SK-N-MC (cell line): Measurements from ENCODE around the gene KDM4D.

Experiments
- DNase-seq: peaks from one replicate; pipeline ENCODE4 v3.0.0-alpha.2; 2011; ENCODE audit warnings: low read depth, low spot score
- H3K27ac ChIP-seq: fragments of 200-600 bp; sonication (generic); 2 replicates; pipeline ENCODE4 v1.5.1; 2016; ENCODE audit warnings: mixed run types
- H3K36me3 ChIP-seq: fragments of 200-600 bp; sonication (generic); 2 replicates; pipeline ENCODE4 v1.6.1; 2017; ENCODE audit warnings: antibody characterized with exemption, low read length, mixed read lengths; ENCODE audit not compliant: insufficient read depth
- H3K4me3 ChIP-seq: fragments of 200-600 bp; sonication (generic); 2 replicates; pipeline ENCODE4 v1.5.1; 2016
- H3K9ac ChIP-seq: fragments of 200-600 bp; sonication (generic); 2 replicates; pipeline ENCODE4 v1.8.0; 2017; ENCODE audit warnings: mixed run types, mixed read lengths; ENCODE audit not compliant: insufficient read length
- H3K9me3 ChIP-seq: fragments of 200-600 bp; sonication (generic); 2 replicates; pipeline ENCODE4 v1.6.1; 2017; ENCODE audit warnings: low read depth, mild to moderate bottlenecking, antibody characterized with exemption, low read length, moderate library complexity, mixed read lengths
- EZH2 ChIP-seq: fragments of 200-600 bp; sonication (generic); IDR thresholded peaks from one replicate; pipeline ENCODE4 v1.6.1; 2017; ENCODE audit warnings: antibody characterized with exemption
- FOXP2 ChIP-seq: optimal IDR thresholded peaks from 2 replicates; pipeline ENCODE3; 2011; ENCODE audit warnings: mild to moderate bottlenecking, moderate library complexity; ENCODE audit not compliant: insufficient read depth; ENCODE audit errors: extremely low read length, control extremely low read depth
- POLR2AphosphoS5 ChIP-seq: IDR thresholded peaks from 2 replicates; pipeline ENCODE4 v1.6.1; 2012; ENCODE audit warnings: mild to moderate bottlenecking, low read depth, low read length, borderline replicate concordance

KDM4D gene

DNA sequence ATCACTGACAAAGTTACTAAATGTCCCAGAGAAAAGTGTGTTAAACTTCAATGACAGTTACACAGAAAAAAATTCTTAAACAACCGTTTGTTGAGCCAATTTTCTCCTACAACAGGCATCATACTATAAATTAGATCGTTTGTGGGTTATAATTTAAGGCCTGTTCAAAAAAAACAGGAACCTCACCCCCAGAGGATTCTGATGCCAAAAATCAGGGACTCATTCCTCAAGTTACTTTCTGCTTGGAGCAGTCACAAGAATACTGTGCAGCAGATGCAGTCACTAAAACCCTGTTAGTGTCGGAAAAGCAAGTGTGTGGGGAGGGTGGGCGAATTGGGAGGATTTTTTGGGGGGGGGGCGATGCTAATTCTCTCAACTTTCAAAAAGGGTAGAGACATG, 810 bp upstream of the KDM4D start:
- H3K36me3 ChIP-seq = peaks cover 43% of the 10 kb centered on the region
- no peak overlapping the region for H3K27ac ChIP-seq
- TF ChIP-seq EZH2 (no peak), POLR2AphosphoS5 (no peak), FOXP2 (no peak)
- DNase-seq = no peak
- peak overlapping the region; percentile 93 for H3K9ac ChIP-seq
- H3K9me3 ChIP-seq = no peaks in the 10 kb centered on the region
- H3K4me3 ChIP-seq = peak overlapping the region; percentile 97

DNA sequence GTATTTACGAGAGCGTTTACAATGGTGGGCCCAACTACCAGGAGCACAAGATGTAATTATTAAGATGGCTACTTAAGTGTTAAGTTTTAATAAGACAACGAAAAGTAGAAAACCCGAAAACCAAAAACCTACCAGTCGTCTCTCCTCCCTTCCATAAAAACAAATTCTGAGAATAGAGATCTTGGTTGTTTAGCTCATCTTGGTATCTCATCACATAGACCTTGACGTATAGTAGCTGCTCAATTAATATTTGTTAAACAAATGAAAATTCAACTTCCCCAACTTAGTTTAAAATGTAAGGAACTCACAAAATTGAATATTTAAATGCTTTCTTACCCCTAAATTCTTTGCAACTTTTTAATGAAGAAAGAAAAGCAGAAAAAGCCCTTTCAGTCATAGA, 669 bp downstream of the KDM4D start:
- peak overlapping the region; percentile 82; the same call in 1 of the 2 replicates for H3K27ac ChIP-seq
- no peaks in the 10 kb centered on the region for H3K9me3 ChIP-seq
- DNase-seq = no peak
- H3K9ac ChIP-seq = peak overlapping the region; percentile 93
- peaks cover 29% of the 10 kb centered on the region for H3K36me3 ChIP-seq
- TF ChIP-seq EZH2 = no peak
- TF ChIP-seq FOXP2 = no peak
- no peak for TF ChIP-seq POLR2AphosphoS5
- H3K4me3 ChIP-seq = peak overlapping the region; percentile 97

DNA sequence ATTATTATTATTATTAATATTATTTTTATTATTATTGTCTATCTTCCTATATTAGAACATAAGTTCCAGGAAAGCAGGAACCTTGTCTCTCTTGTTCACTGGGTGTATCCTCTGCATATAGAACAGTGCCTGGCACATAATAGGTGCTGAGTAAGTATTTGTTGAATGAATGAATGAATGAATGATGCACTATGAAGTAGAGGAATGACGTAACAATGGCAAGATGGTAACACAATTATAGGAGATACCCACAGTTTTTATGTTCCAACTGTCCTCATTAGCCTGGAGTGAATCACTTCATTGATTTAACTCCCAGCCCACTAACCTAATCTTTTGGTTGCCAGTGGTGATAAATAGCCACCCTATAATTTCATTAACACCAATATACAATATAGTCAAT, 2.1 kb downstream of the KDM4D start:
- Histone ChIP-seq H3K36me3 (peaks cover 14% of the 10 kb centered on the region), H3K9ac (no peak overlapping the region), H3K9me3 (no peaks in the 10 kb centered on the region), H3K4me3 (no peak overlapping the region), H3K27ac (no peak overlapping the region)
- DNase-seq = no peak
- no peak for TF ChIP-seq POLR2AphosphoS5
- no peak for TF ChIP-seq FOXP2
- TF ChIP-seq EZH2 = no peak

DNA sequence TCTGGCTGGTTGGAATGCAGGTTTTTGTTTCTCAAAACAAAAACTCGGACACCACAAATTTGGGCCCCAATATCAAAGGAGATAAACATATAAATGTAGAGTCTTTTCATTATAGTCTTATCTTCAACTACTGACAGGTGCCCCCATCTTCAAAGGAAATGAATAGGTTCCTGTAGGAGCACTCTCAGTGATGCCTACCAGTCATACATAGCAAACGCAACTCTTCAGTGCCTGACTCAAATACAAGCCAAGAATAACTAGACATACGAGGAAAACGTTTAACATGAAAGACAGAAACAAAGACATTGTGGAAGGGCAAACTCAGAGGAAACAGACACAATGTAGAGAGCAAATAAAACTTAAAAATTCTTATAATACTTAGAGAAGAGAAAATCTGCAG, 13.9 kb downstream of the KDM4D start:
- Histone ChIP-seq H3K36me3 (no peaks in the 10 kb centered on the region), H3K27ac (no peak overlapping the region), H3K4me3 (no peak overlapping the region), H3K9ac (no peak overlapping the region), H3K9me3 (no peaks in the 10 kb centered on the region)
- TF ChIP-seq POLR2AphosphoS5 = no peak
- TF ChIP-seq FOXP2 = no peak
- TF ChIP-seq EZH2 = no peak
- DNase-seq = no peak

DNA sequence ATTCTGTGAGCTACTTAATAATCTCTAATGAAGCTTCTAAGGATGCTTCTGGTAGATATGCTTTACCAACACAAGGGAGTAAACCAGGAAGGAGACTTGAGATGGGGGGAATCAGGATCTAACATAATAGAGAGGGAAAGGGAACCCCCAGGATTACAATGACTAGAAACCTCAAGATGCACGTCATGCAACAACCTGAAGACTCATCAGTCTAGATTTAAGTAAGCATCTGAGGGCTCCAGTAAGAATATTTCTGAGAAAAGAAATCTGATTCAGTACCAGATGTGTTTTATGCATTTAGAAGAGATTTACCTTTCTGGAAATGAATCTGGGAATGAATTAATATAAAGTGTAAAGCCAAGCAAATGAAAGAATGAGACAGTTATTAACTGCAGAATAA, 15.2 kb downstream of the KDM4D start:
- H3K9me3 ChIP-seq = no peaks in the 10 kb centered on the region
- no peak for DNase-seq
- H3K9ac ChIP-seq = no peak overlapping the region
- H3K36me3 ChIP-seq = no peaks in the 10 kb centered on the region
- H3K4me3 ChIP-seq = no peak overlapping the region
- no peak overlapping the region for H3K27ac ChIP-seq
- TF ChIP-seq FOXP2 (no peak), EZH2 (no peak), POLR2AphosphoS5 (no peak)

DNA sequence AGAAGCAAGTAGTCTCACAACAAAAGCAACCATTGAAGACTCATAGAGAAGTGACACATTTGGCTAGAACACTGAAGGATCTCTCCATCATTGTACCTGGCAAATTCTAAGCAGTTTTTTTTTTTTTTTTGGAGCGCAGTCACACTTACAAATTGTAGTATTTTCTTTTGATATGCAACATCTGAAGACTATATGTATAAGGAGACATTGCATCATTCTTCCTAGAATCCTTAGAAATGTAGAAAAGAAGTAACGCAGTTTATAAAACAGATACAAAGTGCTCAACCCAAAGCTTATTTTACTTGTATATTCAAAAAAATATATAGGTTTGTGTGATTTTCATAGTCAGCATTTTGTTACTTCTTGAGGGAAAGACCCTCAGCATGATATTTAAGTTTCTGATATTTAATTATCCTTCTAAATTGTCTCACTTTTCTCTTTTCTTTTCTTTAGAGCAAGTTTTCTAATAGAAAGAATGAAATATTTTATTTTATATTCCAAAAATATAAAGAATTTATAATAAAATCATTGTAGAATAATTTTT, 20.0 kb downstream of the KDM4D start:
- no peak for TF ChIP-seq POLR2AphosphoS5
- no peak for TF ChIP-seq EZH2
- no peak for TF ChIP-seq FOXP2
- H3K4me3 ChIP-seq = no peak overlapping the region
- H3K27ac ChIP-seq = no peak overlapping the region

DNA sequence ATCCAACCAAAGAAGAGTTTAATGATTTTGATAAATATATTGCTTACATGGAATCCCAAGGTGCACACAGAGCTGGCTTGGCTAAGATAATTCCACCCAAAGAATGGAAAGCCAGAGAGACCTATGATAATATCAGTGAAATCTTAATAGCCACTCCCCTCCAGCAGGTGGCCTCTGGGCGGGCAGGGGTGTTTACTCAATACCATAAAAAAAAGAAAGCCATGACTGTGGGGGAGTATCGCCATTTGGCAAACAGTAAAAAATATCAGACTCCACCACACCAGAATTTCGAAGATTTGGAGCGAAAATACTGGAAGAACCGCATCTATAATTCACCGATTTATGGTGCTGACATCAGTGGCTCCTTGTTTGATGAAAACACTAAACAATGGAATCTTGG, 23.9 kb downstream of the KDM4D start:
- H3K27ac ChIP-seq = no peak overlapping the region
- DNase-seq = no peak
- TF ChIP-seq EZH2 (no peak), POLR2AphosphoS5 (no peak), FOXP2 (no peak)
- H3K9ac ChIP-seq = no peak overlapping the region
- no peaks in the 10 kb centered on the region for H3K36me3 ChIP-seq
- no peaks in the 10 kb centered on the region for H3K9me3 ChIP-seq
- H3K4me3 ChIP-seq = no peak overlapping the region

More for the DNA sequence above, 20.0 kb downstream of the KDM4D start:
- DNase-seq = no peak
- H3K9ac ChIP-seq = no peak overlapping the region
- no peaks in the 10 kb centered on the region for H3K36me3 ChIP-seq
- H3K9me3 ChIP-seq = no peaks in the 10 kb centered on the region

DNA sequence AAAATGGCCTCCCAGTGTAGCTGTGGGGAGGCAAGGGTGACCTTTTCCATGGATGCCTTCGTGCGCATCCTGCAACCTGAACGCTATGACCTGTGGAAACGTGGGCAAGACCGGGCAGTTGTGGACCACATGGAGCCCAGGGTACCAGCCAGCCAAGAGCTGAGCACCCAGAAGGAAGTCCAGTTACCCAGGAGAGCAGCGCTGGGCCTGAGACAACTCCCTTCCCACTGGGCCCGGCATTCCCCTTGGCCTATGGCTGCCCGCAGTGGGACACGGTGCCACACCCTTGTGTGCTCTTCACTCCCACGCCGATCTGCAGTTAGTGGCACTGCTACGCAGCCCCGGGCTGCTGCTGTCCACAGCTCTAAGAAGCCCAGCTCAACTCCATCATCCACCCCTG, 24.8 kb downstream of the KDM4D start:
- Histone ChIP-seq H3K9me3 (no peaks in the 10 kb centered on the region), H3K9ac (no peak overlapping the region), H3K27ac (no peak overlapping the region), H3K36me3 (no peaks in the 10 kb centered on the region), H3K4me3 (no peak overlapping the region)
- no peak for TF ChIP-seq POLR2AphosphoS5
- no peak for TF ChIP-seq EZH2
- no peak for DNase-seq

DNA sequence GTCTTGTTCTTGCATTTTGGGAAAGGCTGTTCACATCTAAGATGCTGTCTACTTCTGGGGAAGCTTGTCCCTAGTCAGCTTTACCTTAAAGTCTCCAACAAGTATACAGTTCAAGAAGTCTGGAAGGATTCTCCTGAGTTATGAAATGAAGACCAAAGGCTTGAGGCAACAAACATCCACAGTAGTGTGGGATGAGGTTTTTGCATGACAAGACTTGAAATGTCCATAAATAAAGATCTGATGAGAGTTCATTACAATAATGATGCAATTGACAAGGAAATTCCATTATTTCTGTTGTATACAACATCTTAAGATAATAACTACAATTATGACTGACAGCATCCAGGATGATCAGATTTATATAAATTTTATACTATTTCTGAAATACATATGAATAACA, 30.2 kb downstream of the KDM4D start:
- DNase-seq = no peak
- TF ChIP-seq EZH2 = no peak
- no peak for TF ChIP-seq FOXP2
- TF ChIP-seq POLR2AphosphoS5 = no peak
- no peak overlapping the region for H3K9ac ChIP-seq
- H3K27ac ChIP-seq = no peak overlapping the region
- H3K36me3 ChIP-seq = no peaks in the 10 kb centered on the region
- no peak overlapping the region for H3K4me3 ChIP-seq
- no peaks in the 10 kb centered on the region for H3K9me3 ChIP-seq
